GM18858 (cell line): ENCODE measurements around the gene PTPN11.
"Not testable (repeated sequence)": the region's sequence is repeated elsewhere in the genome, so short reads cannot be mapped to it uniquely, and the experiment has no call there.

ENCODE experiments used
- ATAC-seq: cut with Tn5 transposase; IDR thresholded peaks from one replicate; pipeline ENCODE4 v1.9.1; 2021; ENCODE audit not compliant: unreplicated experiment

Gene PTPN11

GRCh38 chr12:112418608-112419296, at the start of gene PTPN11:
Gene PTPN11, plus strand, starts transcription at chr12:112418947. Its CDS starts 165 bp downstream, at chr12:112419112.
- peak; percentile 50 for ATAC-seq

GRCh38 chr12:112370199-112370598, 48.5 kb upstream of the PTPN11 start:
- no peak for ATAC-seq

GRCh38 chr12:112370868-112371510, 47.8 kb upstream of the PTPN11 start:
- no peak for ATAC-seq

GRCh38 chr12:112374166-112374740, 44.5 kb upstream of the PTPN11 start:
- no peak for ATAC-seq

GRCh38 chr12:112375105-112375504, 43.6 kb upstream of the PTPN11 start:
- no peak for ATAC-seq

- ATAC-seq = no peak
Observed at GRCh38 chr12:112380663-112381405, 37.9 kb upstream of the PTPN11 start.

GRCh38 chr12:112381406-112381882, 37.3 kb upstream of the PTPN11 start:
- ATAC-seq = peak; percentile 28

GRCh38 chr12:112381883-112382796, 36.6 kb upstream of the PTPN11 start, which contains the start of gene HECTD4:
Gene HECTD4, minus strand, starts transcription at chr12:112382431. Its CDS starts 303 bp downstream, at chr12:112382128.
- ATAC-seq = peak; percentile 67

- no peak for ATAC-seq
Observed at GRCh38 chr12:112382866-112383265, 35.9 kb upstream of the PTPN11 start.

GRCh38 chr12:112386726-112387125, 32.0 kb upstream of the PTPN11 start:
- no peak for ATAC-seq

- no peak for ATAC-seq
Observed at GRCh38 chr12:112389228-112389627, 29.5 kb upstream of the PTPN11 start.

GRCh38 chr12:112389922-112390654, 28.7 kb upstream of the PTPN11 start:
- not testable (repeated sequence) for ATAC-seq

- no peak for ATAC-seq
Observed at GRCh38 chr12:112393328-112393727, 25.4 kb upstream of the PTPN11 start.

GRCh38 chr12:112401054-112401453, 17.7 kb upstream of the PTPN11 start:
- ATAC-seq = no peak

GRCh38 chr12:112401903-112402498, 16.7 kb upstream of the PTPN11 start:
- ATAC-seq = no peak

- no peak for ATAC-seq
Observed at GRCh38 chr12:112406519-112407488, 11.9 kb upstream of the PTPN11 start.

- ATAC-seq = not testable (repeated sequence)
Observed at GRCh38 chr12:112407683-112408082, 11.1 kb upstream of the PTPN11 start.

GRCh38 chr12:112408621-112409020, 10.1 kb upstream of the PTPN11 start:
- ATAC-seq = no peak
